K562 (cell line): ENCODE measurements around the gene GASK1A. TPM values are rescaled to one million over a fixed set of nuclear protein-coding genes. Genes with fewer than 3 reads are reported as not detected.

Experiments
- ATAC-seq: fragments of 200-7000 bp; cut with Tn5 transposase; 3 replicates; pipeline ENCODE4 v1.9.1; 2020; ENCODE audit warnings: moderate library complexity
- BruUV-seq: library from RNA; stranded (reverse); fragments of 400-500 nt; replicated peaks from 2 replicates; lab custom pipeline; 2021; lab: Mats Ljungman, UMichigan
- CTCF ChIA-PET: fragments of 300-600 bp; formaldehyde crosslinking; extraction: SDS; loops from one replicate; lab custom pipeline; 2021; ENCODE audit warnings: low intra/inter-chr PET ratio; lab: Yijun Ruan, JAX
- POLR2A ChIA-PET: fragments of 300-600, 350-650 bp; sonication (Branson Sonifier 250); formaldehyde crosslinking; extraction: SDS; loops from one replicate; lab custom pipeline; 2021; ENCODE audit warnings: antibody characterized with exemption, inconsistent platforms; lab: Yijun Ruan, JAX
- DNase-seq, 4 experiments: peaks; one replicate each; pipeline versions ENCODE4 v3.0.0 to v3.0.0-alpha.2; 2011 to 2018; ENCODE audit warnings: low spot score in 3 of 4, mixed read lengths in 3 of 4; ENCODE audit errors: extremely low read depth in 1 of 4
- FAIRE-seq: peaks from 2 replicates; lab custom pipeline; 2011; peaks lifted over from hg19 to GRCh38; lab: Jason Lieb, UNC
- H2AFZ ChIP-seq: 2 replicates; pipeline ENCODE4 v1.6.0; 2011; ENCODE audit warnings: low read depth, low read length, control low read depth, inconsistent platforms
- H3K27ac ChIP-seq: fragments of 200-600 bp; 3 replicates; pipeline ENCODE4 v1.8.0; 2011; ENCODE audit warnings: low read depth, mild to moderate bottlenecking, control low read depth, inconsistent platforms, low read length, moderate library complexity, mixed read lengths; ENCODE audit errors: extremely low read depth
- H3K27me3 ChIP-seq, 2 experiments: fragments of 300-600 bp in 1 of 2; 2 replicates in 1 of 2; 3 replicates in 1 of 2; pipeline versions ENCODE4 v1.6.0 to v1.8.0; 2011; ENCODE audit warnings: inconsistent platforms in 2 of 2, low read length in 2 of 2, mild to moderate bottlenecking in 1 of 2, mixed read lengths in 1 of 2, moderate library complexity in 1 of 2; ENCODE audit not compliant: control insufficient read depth in 2 of 2, insufficient read depth in 2 of 2
- H3K36me3 ChIP-seq: fragments of 300-600 bp; 3 replicates; pipeline ENCODE4 v1.8.0; 2011; ENCODE audit warnings: mild to moderate bottlenecking, low read length, inconsistent platforms; ENCODE audit not compliant: control insufficient read depth, insufficient read depth
- H3K4me1 ChIP-seq, 2 experiments: fragments of 200-600 bp in 1 of 2; replicated peaks in 1 of 2; 2 replicates in 1 of 2; 3 replicates in 1 of 2; pipeline versions ENCODE4 v1.5.1 to v1.8.0; 2011; ENCODE audit warnings: inconsistent platforms in 2 of 2, low read length in 2 of 2, mild to moderate bottlenecking in 1 of 2, mixed read lengths in 1 of 2, moderate library complexity in 1 of 2; ENCODE audit not compliant: control insufficient read depth in 2 of 2, insufficient read depth in 2 of 2
- H3K4me2 ChIP-seq: 2 replicates; pipeline ENCODE4 v1.6.1; 2011; ENCODE audit warnings: low read length, control low read depth, inconsistent platforms, mixed read lengths; ENCODE audit not compliant: insufficient read depth
- H3K4me3 ChIP-seq: fragments of 200-600 bp; sonication (generic), shearing (Covaris generic); 2 replicates; pipeline ENCODE4 v1.5.1; 2016; ENCODE audit warnings: control low read depth, inconsistent platforms
- H3K79me2 ChIP-seq: fragments of 200-600 bp; 3 replicates; pipeline ENCODE4 v1.8.0; 2011; ENCODE audit warnings: low read length, inconsistent platforms; ENCODE audit not compliant: control insufficient read depth, insufficient read depth
- H3K9ac ChIP-seq, 2 experiments: 2 replicates each; pipeline versions ENCODE4 v1.6.0 to v1.6.1; 2011; ENCODE audit warnings: low read depth in 2 of 2, low read length in 2 of 2, control low read depth in 1 of 2, inconsistent platforms in 1 of 2, mild to moderate bottlenecking in 1 of 2, mixed read lengths in 1 of 2; ENCODE audit not compliant: insufficient read depth in 1 of 2
- H3K9me1 ChIP-seq: one replicate; pipeline ENCODE4 v1.6.0; 2011; ENCODE audit warnings: inconsistent platforms, mild to moderate bottlenecking, low read length, moderate library complexity; ENCODE audit not compliant: control insufficient read depth, insufficient read depth
- H3K9me3 ChIP-seq: replicated peaks from 2 replicates; pipeline ENCODE4 v1.5.1; 2011; ENCODE audit warnings: low read depth, low read length, inconsistent platforms; ENCODE audit not compliant: control insufficient read depth, insufficient read depth
- H4K20me1 ChIP-seq: replicated peaks from 2 replicates; pipeline ENCODE4 v1.6.1; 2011; ENCODE audit warnings: low read length, inconsistent platforms, mixed read lengths; ENCODE audit not compliant: control insufficient read depth, insufficient read depth
- ADNP ChIP-seq: fragments of 200-800 bp; sonication (Bioruptor generic); IDR thresholded peaks from 2 replicates; pipeline ENCODE4 v1.6.1; 2016; ENCODE audit warnings: missing genetic modification characterization, missing compliant biosample characterization
- CC2D1A ChIP-seq: fragments of 450-650 bp; IDR thresholded peaks from 2 replicates; pipeline ENCODE4 v1.6.1; 2017; ENCODE audit warnings: mild to moderate bottlenecking
- CHAMP1 ChIP-seq: fragments of 450-650 bp; IDR thresholded peaks from 2 replicates; pipeline ENCODE4 v1.6.1; 2016; ENCODE audit warnings: mild to moderate bottlenecking
- E2F3 ChIP-seq: fragments of 250-450 bp; sonication (Bioruptor Pico); IDR thresholded peaks from 2 replicates; pipeline ENCODE4 v1.4.0; 2020; ENCODE audit warnings: mild to moderate bottlenecking
- GTF2E2 ChIP-seq: fragments of 200-800 bp; sonication (Bioruptor generic); IDR thresholded peaks from 2 replicates; pipeline ENCODE4 v1.6.1; 2016; ENCODE audit warnings: missing genetic modification characterization, missing compliant biosample characterization
- HMBOX1 ChIP-seq: sonication (generic); IDR thresholded peaks from 2 replicates; pipeline ENCODE4 v1.6.1; 2016
- MBD1 ChIP-seq: fragments of 250-450 bp; sonication (Bioruptor Pico); IDR thresholded peaks from 2 replicates; pipeline ENCODE4 v1.8.0; 2022; ENCODE audit warnings: inconsistent platforms
- TARDBP ChIP-seq: fragments of 450-650 bp; IDR thresholded peaks from 2 replicates; pipeline ENCODE4 v1.6.1; 2016
- TOE1 ChIP-seq, 2 experiments: fragments of 450-650 bp in 1 of 2; sonication (generic) in 1 of 2; formaldehyde crosslinking in 1 of 2; IDR thresholded peaks; 2 replicates each; pipeline versions ENCODE4 v1.7.1 to v1.8.0; 2016 to 2022; ENCODE audit warnings: borderline replicate concordance in 2 of 2, mild to moderate bottlenecking in 2 of 2, antibody characterized with exemption in 1 of 2, inconsistent platforms in 1 of 2, low read depth in 1 of 2, missing genetic modification reagents in 1 of 2, moderate library complexity in 1 of 2
- ZBTB7A ChIP-seq: IDR thresholded peaks from 2 replicates; pipeline ENCODE4 v1.6.1; 2011; ENCODE audit warnings: low read depth, mild to moderate bottlenecking, low read length, moderate library complexity, borderline replicate concordance; ENCODE audit not compliant: control insufficient read depth
- ZNF311 ChIP-seq: fragments of 250-450 bp; sonication (Bioruptor Pico); IDR thresholded peaks from 2 replicates; pipeline ENCODE4 v1.4.0; 2020; ENCODE audit warnings: mild to moderate bottlenecking, moderate library complexity
- ZNF347 ChIP-seq: fragments of 450-650 bp; formaldehyde crosslinking; IDR thresholded peaks from 2 replicates; pipeline ENCODE4 v1.4.0; 2020; ENCODE audit warnings: low read depth, mild to moderate bottlenecking, moderate library complexity
- ZNF395 ChIP-seq: fragments of 200-800 bp; sonication (Bioruptor generic); IDR thresholded peaks from 2 replicates; pipeline ENCODE4 v1.6.1; 2017; ENCODE audit warnings: missing genetic modification characterization, missing compliant biosample characterization
- ZNF511 ChIP-seq: sonication (generic); formaldehyde crosslinking; IDR thresholded peaks from 2 replicates; pipeline ENCODE4 v1.8.0; 2022; ENCODE audit warnings: mild to moderate bottlenecking, missing genetic modification reagents
- ZNF764 ChIP-seq: fragments of 250-450 bp; sonication (Bioruptor Pico); IDR thresholded peaks from 2 replicates; pipeline ENCODE4 v1.4.0; 2020; ENCODE audit warnings: low read depth, mild to moderate bottlenecking, moderate library complexity
- WGBS: fragments of 100-300 bp; shearing (Covaris generic); methylation state at CpG from one replicate; pipeline ENCODE4 v1.1.6; 2016; ENCODE audit warnings: low coverage, mixed read lengths; ENCODE audit not compliant: insufficient coverage; ENCODE audit errors: missing lambda C conversion rate; 5-methylcytosine and 5-hydroxymethylcytosine counted together
- in situ Hi-C: fragments of 300-500 bp; cut with MboI; formaldehyde crosslinking; loops from 4 replicates; pipeline ENCODE4 v1.15.0; 2018; ENCODE audit warnings: inconsistent platforms, mixed read lengths
- intact Hi-C: fragments of 100-400 bp; cut with micrococcal nuclease; formaldehyde crosslinking; loops from 2 replicates; pipeline ENCODE4 v1.14.2; 2022
- polyA plus RNA-seq, 8 experiments: library from polyadenylated mRNA; depleted of rRNA in 4 of 8; stranded (reverse) in 5 of 8; unstranded in 3 of 8; fragments of >200 nt; fragmentation: Nextera tagmentation in 2 of 8; fragmentation: Illumina TruSeq in 1 of 8; extraction: Ambion mirVana in 2 of 8; extraction: Trizol in 1 of 8; gene quantifications; 2 replicates each; pipeline versions ENCODE4 v1.2.1 to v1.2.3, GENCODE V29; 2011 to 2014; ENCODE audit warnings: inconsistent platforms in 1 of 8, missing spikeins in 1 of 8
- total RNA-seq, 7 experiments: library from RNA; depleted of rRNA in 6 of 7; stranded (reverse); fragments of >200 nt in 6 of 7; fragmentation: Illumina TruSeq in 2 of 7; extraction: Trizol in 2 of 7; gene quantifications; 2 replicates each; pipeline versions ENCODE4 v1.2.1 to v1.2.3, GENCODE V29; 2011 to 2021; ENCODE audit warnings: low replicate concordance in 1 of 7

GASK1A gene
- total and polyA plus RNA-seq, 9 of the 15 experiments (the other 6 are each of a cell fraction or from before 2014, with no cell fraction given), result 0.04 to 0.11 (median 0.05) TPM; not detected in 5

GRCh38 chr3:43094851-43095250 lies 115.7 kb downstream of the GASK1A start:
- peaks cover 42% of the 10 kb centered on the region for H4K20me1 ChIP-seq
- no peak for ATAC-seq
- BruUV-seq, result no TSS peak
- ChIA-PET POLR2A (interaction anchor here (0.5 kb wide), 1 partner anchor 13 kb away, joined by 3 read pairs; no protein-coding TSS in a partner anchor), CTCF (no interaction called here)
- peak overlapping the region in 1 of 2 experiments; percentile 37; a peak in 1 of 4 replicates for H3K9ac ChIP-seq
- no peak overlapping the region for H3K27ac ChIP-seq
- H3K4me2 ChIP-seq, result no peak overlapping the region
- no peak overlapping the region for H3K4me3 ChIP-seq
- in situ Hi-C loops (no loop called here), intact Hi-C loops (no loop called here)
- DNase-seq, result no peak
- TF ChIP-seq ZBTB7A (no peak), ZNF311 (CRISPR knock-in tag) (no peak), E2F3 (CRISPR knock-in tag) (no peak), ADNP (tag) (no peak), CHAMP1 (no peak), HMBOX1 (no peak), CC2D1A (no peak), GTF2E2 (tag) (no peak), TOE1 (IDR thresholded peaks at IDR 0.05; ENCODE audit: borderline replicate concordance) (no peak), TOE1 (CRISPR knock-in tag; IDR thresholded peaks at IDR 0.05; ENCODE audit: borderline replicate concordance, low read depth) (no peak), ZNF347 (CRISPR knock-in tag) (no peak), ZNF764 (CRISPR knock-in tag) (no peak), ZNF395 (CRISPR knock-in tag) (no peak), TARDBP (no peak), MBD1 (CRISPR knock-in tag) (no peak), ZNF511 (CRISPR knock-in tag) (no peak)
- no peaks in the 10 kb centered on the region for H3K79me2 ChIP-seq
- no peaks in the 10 kb centered on the region for H3K36me3 ChIP-seq
- peaks cover 0 to 3% of the 10 kb centered on the region in 2 experiments; a peak in 1 of 5 replicates for H3K4me1 ChIP-seq
- peaks cover 0 to 5% of the 10 kb centered on the region in 2 experiments; a peak in 1 of 5 replicates for H3K27me3 ChIP-seq
- no peaks in the 10 kb centered on the region for H3K9me1 ChIP-seq
- 17% methylated on average over 4 of the region's 4 CpGs for WGBS
- no peak for FAIRE-seq
- H2AFZ ChIP-seq, result no peak overlapping the region
- no peaks in the 10 kb centered on the region for H3K9me3 ChIP-seq
